HEK293T (cell line): ENCODE data around the gene CDK14.

Experiments
- CTCF ChIA-PET: fragments of 350-600 bp; formaldehyde crosslinking; extraction: SDS; loops from one replicate; lab custom pipeline; 2021; ENCODE audit warnings: antibody characterized with exemption, inconsistent platforms; lab: Yijun Ruan, JAX
- POLR2A ChIA-PET: fragments of 350-600 bp; formaldehyde crosslinking; extraction: SDS; loops from one replicate; lab custom pipeline; 2020; ENCODE audit warnings: antibody characterized with exemption, inconsistent platforms; lab: Yijun Ruan, JAX
- DNase-seq: peaks from one replicate; pipeline ENCODE4 v3.0.0; 2012; ENCODE audit warnings: mixed read lengths; ENCODE audit errors: extremely low spot score
- ARNT ChIP-seq: fragments of 450-650 bp; IDR thresholded peaks from 2 replicates; pipeline ENCODE4 v1.6.1; 2017; ENCODE audit warnings: mild to moderate bottlenecking
- BHLHE40 ChIP-seq: fragments of 450-650 bp; IDR thresholded peaks from 2 replicates; pipeline ENCODE4 v1.6.1; 2016; ENCODE audit warnings: mild to moderate bottlenecking, moderate library complexity, borderline replicate concordance
- CTBP1 ChIP-seq: fragments of 450-650 bp; IDR thresholded peaks from 2 replicates; pipeline ENCODE4 v1.6.1; 2016; ENCODE audit warnings: borderline replicate concordance
- ELF4 ChIP-seq: fragments of 450-650 bp; IDR thresholded peaks from 2 replicates; pipeline ENCODE4 v1.6.1; 2017; ENCODE audit warnings: antibody characterized with exemption
- FOXA1 ChIP-seq: fragments of 450-650 bp; IDR thresholded peaks from 2 replicates; pipeline ENCODE4 v1.6.1; 2016; ENCODE audit warnings: mild to moderate bottlenecking
- FOXK2 ChIP-seq: fragments of 450-650 bp; IDR thresholded peaks from 2 replicates; pipeline ENCODE4 v1.6.1; 2016; ENCODE audit warnings: mild to moderate bottlenecking
- FOXM1 ChIP-seq: fragments of 450-650 bp; IDR thresholded peaks from 2 replicates; pipeline ENCODE4 v1.6.1; 2017; ENCODE audit warnings: mild to moderate bottlenecking, borderline replicate concordance
- HDGF ChIP-seq: fragments of 450-650 bp; IDR thresholded peaks from 2 replicates; pipeline ENCODE4 v1.6.1; 2017; ENCODE audit warnings: antibody characterized with exemption, borderline replicate concordance
- L3MBTL2 ChIP-seq: fragments of 450-650 bp; conservative IDR thresholded peaks from 2 replicates; pipeline ENCODE4 v1.6.1; 2016; ENCODE audit warnings: mild to moderate bottlenecking
- LEF1 ChIP-seq: fragments of 450-650 bp; IDR thresholded peaks from 2 replicates; pipeline ENCODE4 v1.6.1; 2017; ENCODE audit warnings: mild to moderate bottlenecking, borderline replicate concordance
- NFRKB ChIP-seq: fragments of 450-650 bp; IDR thresholded peaks from 2 replicates; pipeline ENCODE4 v1.6.1; 2016; ENCODE audit warnings: mild to moderate bottlenecking, moderate library complexity
- SP1 ChIP-seq: fragments of 450-650 bp; IDR thresholded peaks from 2 replicates; pipeline ENCODE4 v1.6.1; 2017
- SUZ12 ChIP-seq: fragments of 450-650 bp; IDR thresholded peaks from 2 replicates; pipeline ENCODE4 v1.6.1; 2016; ENCODE audit warnings: mild to moderate bottlenecking
- TARDBP ChIP-seq: fragments of 450-650 bp; IDR thresholded peaks from 2 replicates; pipeline ENCODE4 v1.6.1; 2016
- ZNF384 ChIP-seq: fragments of 450-650 bp; IDR thresholded peaks from 2 replicates; pipeline ENCODE4 v1.6.1; 2016
- TF ChIP-seq, protein P1 (sequence below): fragments of 450-650 bp; IDR thresholded peaks from 2 replicates; pipeline ENCODE4 v1.6.1; 2016

CDK14 gene

DNA sequence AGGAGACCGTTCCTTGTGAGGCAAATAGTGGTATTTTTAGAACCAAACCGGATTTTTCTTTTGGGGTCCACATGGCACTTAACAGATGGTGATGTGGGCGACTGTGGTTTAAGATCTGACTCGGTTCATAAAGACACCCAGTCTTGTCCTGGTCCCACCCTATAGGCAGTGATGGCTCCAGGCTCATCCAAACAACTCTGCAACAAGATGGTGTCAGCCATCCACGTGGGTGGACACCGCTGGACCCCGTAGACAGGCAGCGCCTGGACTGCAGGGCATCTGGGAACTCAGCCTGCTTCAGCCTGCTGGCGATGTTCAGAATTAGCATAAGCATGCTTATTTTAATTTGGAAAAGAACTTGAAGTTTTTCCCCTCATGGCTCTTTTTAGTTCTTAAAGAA, 409.7 kb downstream of the CDK14 start:
- DNase-seq: no peak
- ChIA-PET CTCF (no interaction called here), POLR2A (no interaction called here)
- TF ChIP-seq LEF1: no peak

DNA sequence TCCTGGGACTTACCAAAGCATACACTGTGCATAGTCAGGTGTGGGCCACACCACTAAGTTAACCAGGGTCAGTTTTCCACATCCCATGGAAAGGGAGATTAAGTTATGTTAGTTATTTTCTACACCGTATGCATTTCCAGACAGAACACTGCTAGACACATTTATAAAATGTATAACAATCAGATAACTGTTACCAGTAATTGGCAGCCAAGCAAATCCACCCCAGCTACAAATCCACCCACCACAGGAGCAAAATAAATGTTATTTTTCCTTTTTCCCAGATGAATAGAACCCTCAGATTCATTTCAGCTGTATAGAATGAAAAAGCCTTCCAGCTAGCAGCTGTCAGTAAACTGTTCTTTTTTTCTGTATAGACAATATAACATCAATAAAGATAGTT, 411.2 kb downstream of the CDK14 start:
- ChIA-PET POLR2A (no interaction called here), CTCF (interaction anchor here (0.6 kb wide), 1 partner anchor 299 kb away, joined by 3 read pairs; no protein-coding TSS in a partner anchor)
- no peak for DNase-seq
- TF ChIP-seq LEF1: no peak
- TF ChIP-seq FOXM1: no peak
- no peak for TF ChIP-seq SUZ12
- TF ChIP-seq ARNT: no peak
- no peak for TF ChIP-seq TARDBP
- no peak for TF ChIP-seq SP1
- no peak for TF ChIP-seq ELF4
- no peak for TF ChIP-seq L3MBTL2
- TF ChIP-seq HDGF: no peak
- no peak for TF ChIP-seq BHLHE40
- TF ChIP-seq, protein P1, sequence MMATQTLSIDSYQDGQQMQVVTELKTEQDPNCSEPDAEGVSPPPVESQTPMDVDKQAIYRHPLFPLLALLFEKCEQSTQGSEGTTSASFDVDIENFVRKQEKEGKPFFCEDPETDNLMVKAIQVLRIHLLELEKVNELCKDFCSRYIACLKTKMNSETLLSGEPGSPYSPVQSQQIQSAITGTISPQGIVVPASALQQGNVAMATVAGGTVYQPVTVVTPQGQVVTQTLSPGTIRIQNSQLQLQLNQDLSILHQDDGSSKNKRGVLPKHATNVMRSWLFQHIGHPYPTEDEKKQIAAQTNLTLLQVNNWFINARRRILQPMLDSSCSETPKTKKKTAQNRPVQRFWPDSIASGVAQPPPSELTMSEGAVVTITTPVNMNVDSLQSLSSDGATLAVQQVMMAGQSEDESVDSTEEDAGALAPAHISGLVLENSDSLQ: no peak

DNA sequence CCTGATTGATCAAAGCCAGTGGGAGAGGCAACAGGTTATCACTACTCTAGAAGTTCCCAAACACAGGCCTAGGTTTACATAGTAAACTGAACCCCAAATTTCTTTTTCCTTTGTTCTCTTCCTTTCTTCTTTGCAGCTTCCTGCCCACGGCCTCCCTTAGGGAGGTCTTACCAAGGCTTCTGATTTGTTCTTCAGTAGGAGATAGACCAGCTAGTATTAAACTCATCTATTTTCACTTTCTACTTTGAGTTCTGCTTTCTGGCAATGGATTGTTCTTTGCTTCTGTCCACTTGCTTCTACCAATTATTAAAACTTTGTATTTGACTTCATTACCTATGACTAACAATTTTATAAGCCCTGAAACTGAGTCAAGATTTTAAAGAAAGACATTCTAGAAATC, 417.0 kb downstream of the CDK14 start:
- no peak for DNase-seq
- CTCF ChIA-PET: no interaction called here
- POLR2A ChIA-PET: no interaction called here
- TF ChIP-seq SP1: no peak

DNA sequence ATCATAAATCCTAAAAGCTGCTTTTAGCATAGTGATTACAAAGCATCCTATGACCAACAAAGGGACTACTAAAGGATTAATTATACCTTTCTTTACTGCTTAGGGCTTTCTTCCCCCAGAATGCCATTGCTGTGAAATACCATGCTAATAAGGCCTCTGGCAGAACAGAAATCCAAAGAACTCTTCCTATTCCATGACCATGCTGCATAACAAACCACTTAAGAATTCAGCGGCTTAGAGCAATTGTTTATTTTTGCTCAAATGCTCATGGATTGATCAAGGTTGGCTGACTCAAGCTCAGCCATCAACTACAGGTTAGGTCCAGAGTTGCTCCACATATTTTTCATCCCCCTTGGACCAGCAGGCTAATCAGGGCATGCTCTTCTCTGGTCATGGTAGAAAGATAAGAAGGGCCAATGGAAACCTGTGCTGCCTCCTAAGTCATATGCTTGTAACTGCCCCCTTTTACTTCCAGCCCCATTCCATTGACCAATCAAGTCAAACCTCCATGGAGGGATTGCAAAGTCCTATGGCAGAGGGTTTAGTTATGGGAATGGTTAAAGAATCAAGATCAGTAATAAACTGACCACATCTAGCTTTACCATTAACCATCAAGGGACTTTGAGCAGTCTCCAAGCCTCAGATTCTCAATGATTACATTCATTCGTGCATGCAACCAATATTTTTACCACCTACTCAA, 423.7 kb downstream of the CDK14 start:
- CTCF ChIA-PET: interaction anchor here (0.8 kb wide), 1 partner anchor 331 kb away, joined by 3 read pairs; no protein-coding TSS in a partner anchor
- POLR2A ChIA-PET: no interaction called here
- no peak for DNase-seq
- TF ChIP-seq TARDBP: no peak
- TF ChIP-seq, protein P1: no peak

DNA sequence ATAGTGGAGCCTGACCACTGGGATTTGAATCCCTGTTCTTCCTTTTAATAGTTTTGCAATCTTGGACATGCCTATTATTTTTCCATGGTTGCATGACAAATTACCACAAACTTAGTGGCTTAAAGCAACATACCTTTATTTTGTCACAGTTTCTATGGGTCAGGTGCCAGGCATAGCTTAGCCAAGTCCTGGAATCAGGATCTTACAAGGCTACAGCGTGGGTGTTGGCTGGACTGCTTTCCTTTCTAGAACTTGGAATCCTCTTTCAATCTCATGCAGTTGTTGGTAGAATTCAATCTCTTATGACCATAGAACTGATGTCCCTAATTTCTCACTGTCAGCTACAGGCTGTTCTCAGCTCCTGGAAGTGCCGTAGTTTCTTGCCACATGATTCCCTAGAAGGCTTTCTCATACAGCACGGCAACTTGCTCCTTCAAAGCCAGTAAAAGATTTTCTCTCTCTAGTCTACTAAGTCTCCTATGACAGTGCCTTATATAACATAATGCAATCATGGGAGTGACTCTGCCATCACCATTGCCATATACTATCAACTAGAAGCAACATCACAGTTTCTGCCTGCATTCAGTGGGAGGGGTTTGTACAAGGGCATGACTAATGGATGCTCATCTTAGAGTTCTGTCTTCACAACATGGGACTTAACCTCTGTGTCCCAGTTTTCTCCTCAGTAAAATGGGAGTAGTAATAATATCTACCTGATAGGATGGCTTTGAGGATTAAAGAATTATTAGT, 424.7 kb downstream of the CDK14 start:
- TF ChIP-seq FOXK2 (no peak), L3MBTL2 (no peak), LEF1 (no peak), ARNT (no peak), BHLHE40 (no peak), SUZ12 (no peak), ZNF384 (no peak), NFRKB (no peak), FOXM1 (no peak), HDGF (no peak), FOXA1 (no peak), CTBP1 (no peak), SP1 (no peak), ELF4 (no peak), TARDBP (no peak)
- TF ChIP-seq, protein P1: no peak
- CTCF ChIA-PET: no interaction called here
- DNase-seq: no peak
- POLR2A ChIA-PET: no interaction called here

DNA sequence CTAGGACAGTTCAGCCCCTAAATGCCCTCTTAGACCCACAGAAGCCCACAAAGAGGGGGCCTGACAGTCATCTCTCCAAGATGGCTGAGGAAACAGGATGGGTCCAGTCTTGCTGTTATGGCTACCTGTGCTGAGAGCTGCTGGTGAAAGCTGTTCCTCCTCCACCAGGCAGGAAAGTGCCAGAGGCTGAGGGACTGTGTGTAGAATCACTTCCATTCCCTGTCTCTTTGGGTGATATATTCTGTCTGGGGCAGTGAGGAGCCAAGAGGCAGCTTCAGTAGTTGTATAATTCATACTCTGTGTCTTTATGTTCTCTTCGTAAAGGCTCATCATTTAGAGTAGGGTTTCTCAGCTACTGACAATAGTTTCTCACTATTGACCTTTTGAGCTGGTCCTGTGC, 425.8 kb downstream of the CDK14 start:
- TF ChIP-seq L3MBTL2 (no peak), ELF4 (no peak), NFRKB (no peak), ARNT (no peak), FOXA1 (no peak), TARDBP (no peak)
- ChIA-PET POLR2A (no interaction called here), CTCF (no interaction called here)
- DNase-seq: no peak

DNA sequence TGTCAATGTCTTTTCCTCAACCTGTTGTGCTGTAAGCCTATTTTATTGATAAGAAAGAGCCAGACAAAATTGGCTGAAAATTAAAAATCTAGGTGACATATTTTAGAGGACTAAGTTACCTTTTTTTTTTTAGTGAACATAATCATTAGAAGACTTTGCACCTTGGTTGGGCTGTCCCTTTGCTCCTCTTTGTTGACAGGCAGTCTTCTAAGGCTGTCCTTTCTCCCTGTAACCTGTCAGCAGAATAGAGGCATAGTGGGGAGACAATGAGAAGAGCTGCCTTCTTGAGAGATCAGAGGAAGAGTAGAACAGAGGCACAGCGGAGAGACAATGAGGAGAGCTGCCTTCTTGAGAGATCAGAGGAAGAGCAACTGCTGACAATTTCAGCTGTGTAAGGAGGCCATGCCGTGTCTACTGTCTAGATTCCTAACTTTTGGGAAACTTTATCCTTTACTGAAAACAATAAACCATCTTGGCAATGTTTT, 429.8 kb downstream of the CDK14 start:
- POLR2A ChIA-PET: no interaction called here
- CTCF ChIA-PET: interaction anchor here (1.9 kb wide), 1 partner anchor 9 kb away, joined by 9 read pairs; no protein-coding TSS in a partner anchor
- TF ChIP-seq HDGF: no peak
- no peak for TF ChIP-seq FOXM1
- TF ChIP-seq TARDBP: no peak
- no peak for TF ChIP-seq ZNF384
- TF ChIP-seq, protein P1: no peak
- TF ChIP-seq SP1: no peak
- no peak for TF ChIP-seq FOXK2
- TF ChIP-seq LEF1: no peak
- no peak for TF ChIP-seq CTBP1
- TF ChIP-seq NFRKB: no peak
- TF ChIP-seq L3MBTL2: no peak
- no peak for TF ChIP-seq SUZ12
- TF ChIP-seq BHLHE40: no peak
- no peak for TF ChIP-seq ELF4
- TF ChIP-seq FOXA1: no peak
- TF ChIP-seq ARNT: no peak
- DNase-seq: no peak
